Gastroesophageal sphincter (tissue), 2 donors: Measurements from ENCODE around the gene INO80E.

Source experiments
- EP300 ChIP-seq: sonication (generic); formaldehyde crosslinking; IDR thresholded peaks from one replicate; pipeline ENCODE4 v1.6.1; 2017; ENCODE audit warnings: antibody characterized with exemption, mild to moderate bottlenecking
- POLR2A ChIP-seq, 2 donors: fragments of 450-650 bp; IDR thresholded peaks; one replicate each; pipeline ENCODE4 v1.6.1; 2017; ENCODE audit warnings: antibody characterized with exemption in 2 of 2, mild to moderate bottlenecking in 2 of 2, moderate library complexity in 1 of 2

DNA sequence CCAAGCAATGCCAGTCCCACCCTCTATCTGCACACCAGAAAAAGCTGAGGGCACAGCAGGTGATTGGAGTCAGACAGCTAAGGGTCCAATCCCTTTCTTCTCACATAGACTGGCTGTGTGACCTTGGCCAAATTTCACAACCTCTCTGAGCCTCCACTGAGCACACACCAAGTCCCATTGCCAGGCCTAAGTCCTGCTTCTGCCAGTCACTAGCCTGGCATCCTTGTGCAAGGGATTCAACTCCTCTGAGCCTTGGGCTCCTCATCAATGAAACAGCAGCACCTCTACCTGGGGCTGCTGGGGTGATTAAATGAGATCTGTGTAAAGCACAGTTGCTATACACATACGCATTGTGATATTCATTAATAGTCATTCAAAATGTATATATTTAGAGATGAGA lies 50.5 kb downstream of the INO80E start:
- no peak for TF ChIP-seq POLR2A (IDR thresholded peaks at IDR 0.05)
- TF ChIP-seq EP300, result no peak
